Vagina (tissue), 2 donors: ENCODE data around the gene PYM1. TPM values are rescaled to one million over a fixed set of nuclear protein-coding genes. Genes with fewer than 3 reads are reported as not detected.
"Not testable (repeated sequence)": the region's sequence is repeated elsewhere in the genome, so short reads cannot be mapped to it uniquely, and the experiment has no call there.

Experiments
- DNase-seq, 2 donors: peaks; one replicate each; pipeline ENCODE4 v3.0.0-alpha.2; 2017; ENCODE audit errors: extremely low spot score in 2 of 2
- H3K27ac ChIP-seq: fragments of 200-600 bp; sonication (generic); one replicate; pipeline ENCODE4 v1.5.1; 2019
- H3K27me3 ChIP-seq: fragments of 200-600 bp; sonication (generic); one replicate; pipeline ENCODE4 v1.5.1; 2019
- H3K36me3 ChIP-seq, 2 donors: fragments of 200-600 bp; sonication (generic); one replicate each; pipeline ENCODE4 v1.5.1; 2017 to 2019
- H3K4me1 ChIP-seq: fragments of 200-600 bp; sonication (generic); one replicate; pipeline ENCODE4 v1.5.1; 2019
- H3K4me3 ChIP-seq, 2 donors: fragments of 200-600 bp; sonication (generic); 1 replicate in 1 of 2; 2 replicates in 1 of 2; pipeline ENCODE4 v1.5.1; 2016 to 2019
- H3K9me3 ChIP-seq: fragments of 200-600 bp; sonication (generic); one replicate; pipeline ENCODE4 v1.5.1; 2019
- CTCF ChIP-seq, 3 experiments: fragments of 450-650 bp in 2 of 3; fragments of 200-600 bp in 1 of 3; sonication (generic) in 1 of 3; IDR thresholded peaks; one replicate each; pipeline ENCODE4 v1.5.1; 2017 to 2019; ENCODE audit warnings: antibody characterized with exemption in 3 of 3, mild to moderate bottlenecking in 2 of 3, moderate library complexity in 2 of 3
- POLR2A ChIP-seq, 2 donors: fragments of 450-650 bp; IDR thresholded peaks; one replicate each; pipeline ENCODE4 v1.6.1; 2017; ENCODE audit warnings: antibody characterized with exemption in 2 of 2, mild to moderate bottlenecking in 2 of 2, moderate library complexity in 2 of 2
- POLR2AphosphoS5 ChIP-seq, 2 donors: sonication (generic); formaldehyde crosslinking; IDR thresholded peaks; one replicate each; pipeline ENCODE4 v1.9.0; 2017; ENCODE audit warnings: antibody characterized with exemption in 2 of 2, mild to moderate bottlenecking in 2 of 2, low read depth in 1 of 2; ENCODE audit not compliant: insufficient read depth in 1 of 2
- intact Hi-C: fragments of 100-400 bp; cut with DNase I; formaldehyde crosslinking; loops from one replicate; pipeline ENCODE4 v1.15.1; 2023
- total RNA-seq: library from RNA; depleted of rRNA; stranded (reverse); fragments of >200 nt; gene quantifications from one replicate; pipeline ENCODE4 v1.2.3, GENCODE V29; 2016

PYM1 gene
- total RNA-seq, 1 donor from 2014 or later, result 25.8 TPM

GRCh38 chr12:55925371-55925770, 2.3 kb downstream of the PYM1 start:
- H3K36me3 ChIP-seq, result no peaks in the 10 kb centered on the region
- H3K9me3 ChIP-seq, result no peaks in the 10 kb centered on the region
- peaks cover 46% of the 10 kb centered on the region for H3K4me1 ChIP-seq
- no peaks in the 10 kb centered on the region for H3K27me3 ChIP-seq
- H3K27ac ChIP-seq, result no peak overlapping the region
- TF ChIP-seq POLR2AphosphoS5 (IDR thresholded peaks at IDR 0.05; ENCODE audit: insufficient read depth in 1 of 2, low read depth in 1 of 2) (no peak), POLR2A (IDR thresholded peaks at IDR 0.05) (no peak), CTCF (IDR thresholded peaks at IDR 0.05) (no peak)
- intact Hi-C loops, result no loop called here
- H3K4me3 ChIP-seq, result no peak overlapping the region
- DNase-seq, result no peak

- H3K27ac ChIP-seq, H3K4me3 ChIP-seq, H3K27me3 ChIP-seq, intact Hi-C loops, DNase-seq, H3K9me3 ChIP-seq, H3K36me3 ChIP-seq: not testable (repeated sequence)
- peaks cover 36% of the 10 kb centered on the region for H3K4me1 ChIP-seq
Measured at GRCh38 chr12:55923648-55924047, 4.0 kb downstream of the PYM1 start.

GRCh38 chr12:55922126-55922525, 5.6 kb downstream of the PYM1 start:
- Histone ChIP-seq H3K4me3 (no peak overlapping the region), H3K4me1 (peaks cover 29% of the 10 kb centered on the region), H3K36me3 (no peaks in the 10 kb centered on the region), H3K9me3 (no peaks in the 10 kb centered on the region), H3K27ac (no peak overlapping the region), H3K27me3 (no peaks in the 10 kb centered on the region)
- DNase-seq, result no peak
- intact Hi-C loops, result no loop called here
- TF ChIP-seq POLR2A (IDR thresholded peaks at IDR 0.05) (no peak), CTCF (IDR thresholded peaks at IDR 0.05) (no peak), POLR2AphosphoS5 (IDR thresholded peaks at IDR 0.05; ENCODE audit: insufficient read depth in 1 of 2, low read depth in 1 of 2) (no peak)

GRCh38 chr12:55919032-55919431, 8.7 kb downstream of the PYM1 start:
- DNase-seq, H3K27me3 ChIP-seq, H3K27ac ChIP-seq, H3K4me3 ChIP-seq, H3K36me3 ChIP-seq, H3K9me3 ChIP-seq, intact Hi-C loops: not testable (repeated sequence)
- H3K4me1 ChIP-seq, result peaks cover 16% of the 10 kb centered on the region

GRCh38 chr12:55915482-55915859, 12.2 kb downstream of the PYM1 start:
- TF ChIP-seq POLR2AphosphoS5 (IDR thresholded peaks at IDR 0.05; ENCODE audit: insufficient read depth in 1 of 2, low read depth in 1 of 2), result no peak
- no peak for TF ChIP-seq CTCF (IDR thresholded peaks at IDR 0.05)
- no peak for TF ChIP-seq POLR2A (IDR thresholded peaks at IDR 0.05)
- Histone ChIP-seq H3K4me3 (no peak overlapping the region), H3K9me3 (no peaks in the 10 kb centered on the region), H3K27me3 (no peaks in the 10 kb centered on the region), H3K4me1 (peaks cover 9% of the 10 kb centered on the region), H3K27ac (no peak overlapping the region), H3K36me3 (peaks cover 0 to 14% of the 10 kb centered on the region in 2 donors)
- intact Hi-C loops, result no loop called here
- no peak for DNase-seq

GRCh38 chr12:55912908-55913307, 14.8 kb downstream of the PYM1 start:
- no peak for DNase-seq
- Histone ChIP-seq H3K4me1 (no peaks in the 10 kb centered on the region), H3K36me3 (peaks cover 0 to 14% of the 10 kb centered on the region in 2 donors), H3K9me3 (no peaks in the 10 kb centered on the region), H3K27me3 (no peaks in the 10 kb centered on the region), H3K27ac (no peak overlapping the region), H3K4me3 (no peak overlapping the region)
- intact Hi-C loops, result no loop called here
- TF ChIP-seq POLR2A (IDR thresholded peaks at IDR 0.05) (no peak), CTCF (IDR thresholded peaks at IDR 0.05) (no peak), POLR2AphosphoS5 (IDR thresholded peaks at IDR 0.05; ENCODE audit: insufficient read depth in 1 of 2, low read depth in 1 of 2) (no peak)
